Glutamatergic neuron (in vitro differentiated cells): ENCODE data around the gene WNT3A. TPM values are rescaled to one million over a fixed set of nuclear protein-coding genes. Genes with fewer than 3 reads are reported as not detected.
A peak's percentile ranks its signal among the peaks of the same experiment; 100 is the strongest.

ENCODE experiments used
- DNase-seq: peaks from one replicate; pipeline ENCODE4 v3.0.0; 2022
- H3K27ac Mint-ChIP-seq: one replicate; pipeline ENCODE4 v1.8.0; 2020; ENCODE audit warnings: mild to moderate bottlenecking, mixed read lengths, inconsistent platforms; ENCODE audit not compliant: unreplicated experiment
- H3K27me3 Mint-ChIP-seq: one replicate; pipeline ENCODE4 v1.8.0; 2020; ENCODE audit warnings: mild to moderate bottlenecking, moderate library complexity, mixed read lengths, inconsistent platforms; ENCODE audit not compliant: unreplicated experiment
- H3K36me3 Mint-ChIP-seq: one replicate; pipeline ENCODE4 v1.8.0; 2020; ENCODE audit warnings: mild to moderate bottlenecking, mixed read lengths, inconsistent platforms; ENCODE audit not compliant: unreplicated experiment
- H3K4me1 Mint-ChIP-seq: one replicate; pipeline ENCODE4 v1.8.0; 2020; ENCODE audit warnings: mild to moderate bottlenecking, low read depth, mixed read lengths, inconsistent platforms; ENCODE audit not compliant: unreplicated experiment
- H3K4me3 Mint-ChIP-seq: one replicate; pipeline ENCODE4 v1.8.0; 2020; ENCODE audit warnings: mild to moderate bottlenecking, mixed read lengths, inconsistent platforms; ENCODE audit not compliant: unreplicated experiment
- H3K9me3 Mint-ChIP-seq: one replicate; pipeline ENCODE4 v1.8.0; 2020; ENCODE audit warnings: mild to moderate bottlenecking, moderate library complexity, mixed read lengths, inconsistent platforms; ENCODE audit not compliant: unreplicated experiment
- CTCF ChIP-seq: fragments of 200-600 bp; sonication (generic); IDR thresholded peaks from one replicate; pipeline ENCODE4 v1.5.0; 2021; ENCODE audit not compliant: partially characterized antibody, unreplicated experiment
- total RNA-seq: library from RNA; stranded (reverse); fragmentation: NEBNext Ultra II Directional; extraction: Animal tissue kit (Norgen Biotek cat#: 25700); gene quantifications from one replicate; pipeline ENCODE4 v1.2.1, GENCODE V29; 2021; ENCODE audit not compliant: unreplicated experiment

WNT3A gene
- total RNA-seq, 1 donor from 2014 or later = not detected

- Mint-ChIP-seq H3K36me3 (no peaks in the 10 kb centered on the region), H3K4me1 (no peaks in the 10 kb centered on the region), H3K9me3 (peaks cover 9% of the 10 kb centered on the region), H3K27ac (peak within 1 kb of the TSS; percentile 66), H3K4me3 (peak within 1 kb of the TSS; percentile 86), H3K27me3 (peaks cover 13% of the 10 kb centered on the region)
- TF ChIP-seq CTCF = no peak
- DNase-seq = peak; percentile 98
Observed at GRCh38 chr1:228102791-228103620, 96.2 kb downstream of the WNT3A start, which contains the start of gene C1orf35. Gene C1orf35 (minus strand): TSS chr1:228103325. CDS start chr1:228103227, 98 bp downstream.

GRCh38 chr1:228104526-228105269 is 97.9 kb downstream of the WNT3A start:
- peaks cover 3% of the 10 kb centered on the region for H3K4me1 Mint-ChIP-seq
- peaks cover 10% of the 10 kb centered on the region for H3K27me3 Mint-ChIP-seq
- peak overlapping the region; percentile 6 for H3K27ac Mint-ChIP-seq
- TF ChIP-seq CTCF = no peak
- DNase-seq = no peak
- H3K4me3 Mint-ChIP-seq = peak overlapping the region; percentile 64
- H3K9me3 Mint-ChIP-seq = peaks cover 12% of the 10 kb centered on the region
- no peaks in the 10 kb centered on the region for H3K36me3 Mint-ChIP-seq

GRCh38 chr1:228105270-228105995 is 98.6 kb downstream of the WNT3A start:
- H3K27ac Mint-ChIP-seq = no peak overlapping the region
- H3K27me3 Mint-ChIP-seq = peaks cover 12% of the 10 kb centered on the region
- H3K4me3 Mint-ChIP-seq = no peak overlapping the region
- no peak for DNase-seq
- TF ChIP-seq CTCF = no peak
- no peaks in the 10 kb centered on the region for H3K36me3 Mint-ChIP-seq
- peaks cover 3% of the 10 kb centered on the region for H3K4me1 Mint-ChIP-seq
- H3K9me3 Mint-ChIP-seq = peaks cover 15% of the 10 kb centered on the region

- no peak for TF ChIP-seq CTCF
- H3K4me3 Mint-ChIP-seq = no peak overlapping the region
- H3K27ac Mint-ChIP-seq = no peak overlapping the region
- H3K36me3 Mint-ChIP-seq = no peaks in the 10 kb centered on the region
- H3K27me3 Mint-ChIP-seq = peaks cover 14% of the 10 kb centered on the region
- no peak for DNase-seq
- H3K4me1 Mint-ChIP-seq = peaks cover 3% of the 10 kb centered on the region
- H3K9me3 Mint-ChIP-seq = peaks cover 14% of the 10 kb centered on the region
Observed at GRCh38 chr1:228105996-228106799, 99.4 kb downstream of the WNT3A start.
